HG03439 (cell line): ENCODE measurements around the gene PRR36.

Experiments used
- ATAC-seq: cut with Tn5 transposase; IDR thresholded peaks from one replicate; pipeline ENCODE4 v1.9.1; 2021; ENCODE audit warnings: mild to moderate bottlenecking, moderate library complexity; ENCODE audit not compliant: unreplicated experiment

Gene PRR36

DNA sequence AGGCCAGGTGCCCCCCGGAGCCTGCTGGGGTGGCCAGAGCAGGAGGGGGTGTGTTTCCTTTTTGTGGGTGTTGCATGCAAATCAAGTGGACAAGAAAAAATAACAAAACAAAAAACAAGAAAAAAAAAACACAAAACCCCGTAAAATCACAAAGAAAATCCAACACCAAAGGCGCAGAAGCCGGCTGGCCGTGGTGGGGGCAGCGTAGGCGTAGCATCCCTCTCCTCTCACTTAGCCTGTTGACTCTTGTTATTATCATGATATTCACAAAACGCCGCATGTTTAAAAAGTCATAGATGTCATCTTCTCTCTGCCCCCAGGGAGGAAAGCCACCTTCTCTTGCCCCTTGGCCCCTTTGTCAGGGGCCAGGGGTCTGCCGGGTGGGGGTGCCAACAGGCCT lies 39.5 kb upstream of the PRR36 start:
- ATAC-seq = no peak

DNA sequence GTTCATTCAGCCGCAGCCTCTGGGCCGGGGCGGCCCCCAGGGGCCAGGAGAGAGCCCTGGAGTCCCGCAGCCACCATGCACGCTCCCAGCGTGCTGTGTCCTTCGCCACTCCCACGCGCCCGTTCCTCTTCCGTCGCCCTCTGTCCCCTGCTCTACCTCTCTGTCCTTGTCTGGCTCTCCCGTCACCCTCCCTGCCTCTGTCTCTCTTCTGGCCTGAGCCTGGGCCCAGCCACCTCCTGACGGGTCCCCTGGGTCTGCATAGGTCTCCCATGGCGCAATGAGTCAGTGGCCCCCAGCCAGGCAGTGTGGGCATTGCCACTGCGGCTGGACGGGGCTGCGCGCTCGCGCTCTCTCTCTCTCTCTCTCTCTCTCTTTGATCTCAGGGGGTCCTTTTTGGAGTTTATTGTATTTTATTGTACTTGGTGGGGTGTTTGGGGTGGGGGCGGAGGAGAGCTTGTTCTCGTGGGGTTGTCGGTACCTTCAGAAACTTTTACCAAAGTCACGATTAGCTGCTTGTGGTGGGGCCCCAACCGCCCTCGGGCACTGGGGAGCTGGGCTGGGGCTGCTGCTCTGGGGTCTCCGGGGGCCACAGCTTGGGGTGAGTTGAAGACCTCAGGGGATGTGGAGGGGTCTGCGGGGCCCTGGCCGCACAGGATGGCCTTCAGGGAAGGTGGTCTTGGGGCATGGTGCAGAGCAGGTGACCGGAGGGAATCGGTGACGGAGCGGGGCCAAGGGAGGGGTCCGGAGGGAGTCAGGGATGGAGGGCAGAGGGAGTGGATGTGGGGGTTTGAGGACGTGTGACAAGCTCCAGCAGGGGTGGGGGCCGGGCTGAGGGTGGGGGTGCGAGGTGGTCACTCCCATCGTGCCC lies 38.7 kb upstream of the PRR36 start:
- ATAC-seq = no peak

- ATAC-seq = no peak
Observed at GRCh38 chr19:7912144-7912696, 38.0 kb upstream of the PRR36 start.

GRCh38 chr19:7911508-7912143 lies 37.4 kb upstream of the PRR36 start:
- ATAC-seq = no peak

- ATAC-seq = no peak
Observed at GRCh38 chr19:7910321-7911161, 36.4 kb upstream of the PRR36 start.

DNA sequence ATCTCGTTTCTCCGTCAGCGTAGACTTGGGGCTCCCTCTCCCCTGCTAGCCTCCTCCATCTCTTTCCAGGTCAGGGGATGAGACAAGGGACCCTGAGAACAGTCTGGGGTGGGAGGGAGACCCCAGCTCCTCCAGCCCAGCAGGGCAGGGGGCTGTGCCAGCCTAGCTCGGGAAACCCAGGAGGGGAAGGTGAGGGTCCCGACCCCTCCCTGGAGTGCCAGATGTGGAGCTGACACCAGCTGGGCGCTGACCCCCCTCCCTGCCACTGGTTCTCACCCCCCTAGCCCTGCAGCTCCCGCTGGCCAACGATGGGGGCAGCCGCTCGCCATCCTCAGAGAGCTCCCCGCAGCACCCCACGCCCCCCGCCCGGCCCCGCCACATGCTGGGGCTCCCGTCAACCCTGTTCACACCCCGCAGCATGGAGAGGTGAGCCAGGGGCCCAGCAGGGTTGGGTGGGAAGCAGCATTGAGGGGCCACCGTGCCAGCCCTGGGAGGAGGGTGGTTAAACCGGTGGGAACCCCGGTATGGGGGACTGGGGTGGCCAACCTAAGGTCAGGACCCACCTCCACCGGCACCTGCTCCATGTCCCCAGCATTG lies 35.4 kb upstream of the PRR36 start:
- no peak for ATAC-seq

- no peak for ATAC-seq
Observed at GRCh38 chr19:7908742-7909461, 34.7 kb upstream of the PRR36 start.

GRCh38 chr19:7908078-7908699 lies 34.0 kb upstream of the PRR36 start:
- no peak for ATAC-seq

DNA sequence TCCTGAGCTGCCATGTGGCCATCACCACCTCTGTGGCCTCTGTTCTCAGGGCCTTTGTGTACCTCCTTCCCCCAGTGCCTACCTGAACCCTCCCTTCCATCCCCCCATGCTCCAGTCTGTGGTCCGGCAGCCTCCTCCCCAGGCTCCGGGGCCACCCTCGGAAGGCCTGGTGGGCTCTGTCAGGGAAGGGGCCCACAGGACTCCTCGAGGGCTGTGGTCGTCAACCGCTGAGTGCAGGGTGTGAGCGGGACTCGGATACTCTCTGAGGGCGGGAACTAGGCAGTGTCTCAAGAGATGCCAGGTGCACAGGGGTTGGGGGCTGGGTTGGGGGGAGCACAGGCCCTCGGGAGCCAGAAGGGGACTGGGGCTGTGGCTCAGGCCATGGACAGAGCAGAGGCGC lies 33.4 kb upstream of the PRR36 start:
- ATAC-seq = no peak

- ATAC-seq = no peak
Observed at GRCh38 chr19:7907122-7907521, 32.9 kb upstream of the PRR36 start.

GRCh38 chr19:7905859-7906258 lies 31.7 kb upstream of the PRR36 start:
- no peak for ATAC-seq

GRCh38 chr19:7905268-7905667 lies 31.1 kb upstream of the PRR36 start:
- no peak for ATAC-seq

GRCh38 chr19:7904074-7905020 lies 30.2 kb upstream of the PRR36 start:
- peak; percentile 33 for ATAC-seq

GRCh38 chr19:7903244-7904073 lies 29.3 kb upstream of the PRR36 start, which contains the start of gene MAP2K7:
MAP2K7 (plus strand) TSS chr19:7903877; CDS start chr19:7903945, 68 bp downstream.
- ATAC-seq = peak; percentile 87

DNA sequence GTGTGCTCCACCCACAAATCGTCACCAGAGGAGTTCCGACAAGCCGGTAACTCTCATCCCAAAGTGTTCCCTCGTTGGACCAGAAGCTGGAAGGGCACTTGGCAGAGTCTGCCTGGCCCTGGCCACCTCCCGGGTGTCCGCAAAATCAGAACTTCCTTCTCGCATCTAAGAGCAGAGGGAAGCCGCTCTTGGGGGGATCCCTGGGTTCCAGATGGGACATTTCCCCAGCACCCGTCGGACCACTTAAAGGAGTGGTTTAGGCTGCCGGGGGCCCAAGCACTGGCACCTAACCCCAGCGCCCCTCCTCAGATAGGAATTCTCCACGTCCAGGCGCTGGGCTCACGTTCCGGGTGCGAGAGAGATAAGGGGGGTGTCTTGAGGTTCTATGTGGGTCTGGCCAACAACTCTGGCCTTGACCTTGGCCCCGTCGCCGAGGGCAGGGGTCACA lies 28.6 kb upstream of the PRR36 start:
- ATAC-seq = no peak

DNA sequence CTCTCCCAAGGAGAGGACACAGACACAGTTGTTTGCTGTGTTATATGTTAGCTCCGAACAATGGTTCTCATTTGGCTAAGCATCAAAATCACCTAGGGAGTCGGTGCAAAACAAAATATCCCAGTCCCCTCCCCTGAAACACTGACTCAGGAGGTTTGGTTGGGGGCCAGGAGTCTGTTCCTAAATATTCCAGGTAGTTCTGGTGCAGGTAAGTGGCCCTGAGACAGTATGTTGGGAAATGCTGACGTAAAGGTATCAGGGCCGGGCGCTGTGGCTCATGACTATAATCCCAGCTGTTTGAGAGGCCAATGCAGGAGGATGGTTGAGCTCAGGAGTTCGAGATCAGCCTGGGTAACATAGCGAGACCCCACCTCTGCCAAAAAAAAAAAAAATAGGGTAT lies 27.1 kb upstream of the PRR36 start:
- ATAC-seq = no peak

- no peak for ATAC-seq
Observed at GRCh38 chr19:7900931-7901330, 26.7 kb upstream of the PRR36 start.
